Transverse colon (tissue), 4 donors: ENCODE results near the gene AHDC1. TPM values are rescaled to one million over a fixed set of nuclear protein-coding genes. Genes with fewer than 3 reads are reported as not detected.

ENCODE experiments used
- DNase-seq: peaks from one replicate; pipeline ENCODE4 v3.0.0-alpha.2; 2019
- H3K27ac ChIP-seq, 4 donors: fragments of 200-600 bp; sonication (generic); 2 replicates each; pipeline ENCODE4 v1.5.1; 2016 to 2018; ENCODE audit warnings: inconsistent platforms in 4 of 4
- H3K27me3 ChIP-seq: fragments of 200-600 bp; sonication (generic); 2 replicates; pipeline ENCODE4 v1.5.1; 2017; ENCODE audit warnings: inconsistent platforms
- H3K36me3 ChIP-seq, 4 donors: fragments of 200-600 bp; sonication (generic); 2 replicates each; pipeline ENCODE4 v1.5.1; 2017 to 2019; ENCODE audit warnings: inconsistent platforms in 4 of 4
- H3K4me1 ChIP-seq, 4 donors: fragments of 200-600 bp; sonication (generic); 2 replicates each; pipeline ENCODE4 v1.5.1; 2017 to 2020; ENCODE audit warnings: inconsistent platforms in 4 of 4
- H3K4me3 ChIP-seq, 4 donors: fragments of 200-600 bp; sonication (generic); 1 replicate in 1 of 4; 2 replicates in 3 of 4; pipeline versions ENCODE4 v1.5.1 to v1.6.1; 2017 to 2019; ENCODE audit warnings: inconsistent platforms in 4 of 4
- H3K9me3 ChIP-seq, 2 donors: fragments of 200-600 bp; sonication (generic); 2 replicates each; pipeline ENCODE4 v1.5.1; 2017 to 2019; ENCODE audit warnings: inconsistent platforms in 2 of 2
- EP300 ChIP-seq: sonication (generic); formaldehyde crosslinking; IDR thresholded peaks from one replicate; pipeline ENCODE4 v1.6.1; 2017; ENCODE audit warnings: antibody characterized with exemption, low read depth
- POLR2A ChIP-seq: fragments of 450-650 bp; IDR thresholded peaks from one replicate; pipeline ENCODE4 v1.6.1; 2016; ENCODE audit warnings: antibody characterized with exemption, mild to moderate bottlenecking, moderate library complexity
- POLR2AphosphoS5 ChIP-seq, 3 donors: sonication (generic); formaldehyde crosslinking; IDR thresholded peaks; one replicate each; pipeline ENCODE4 v1.6.1; 2016; ENCODE audit warnings: antibody characterized with exemption in 3 of 3
- whole genome bisulfite sequencing, 2 donors: methylation state at CpG; one replicate each; pipeline ENCODE4 v1.1.5; 2018; ENCODE audit warnings: low coverage in 1 of 2; 5-methylcytosine and 5-hydroxymethylcytosine counted together
- in situ Hi-C, 4 donors: fragments of 200-750 bp; cut with MboI; loops; one replicate each; pipeline versions ENCODE4 v1.15.0 to v1.15.1; 2017; ENCODE audit warnings: low sequenced_read_pairs in 3 of 4, low pct_ligation_motif_present in 1 of 4, low pct_unique_long_range_greater_than_20kb in 1 of 4
- intact Hi-C: fragments of 100-400 bp; cut with DNase I; formaldehyde crosslinking; loops from one replicate; pipeline ENCODE4 v1.15.1; 2023; ENCODE audit warnings: low total_unique reads
- total RNA-seq, 4 donors: library from RNA; depleted of rRNA; stranded (reverse); fragments of >200 nt; gene quantifications; one replicate each; pipeline ENCODE4 v1.1.0, GENCODE V29; 2016
- TF ChIP-seq, protein P1 (sequence below), 5 experiments: fragments of 200-600 bp in 3 of 5; fragments of 450-650 bp in 2 of 5; sonication (generic) in 3 of 5; IDR thresholded peaks; 1 replicate in 2 of 5; 2 replicates in 3 of 5; pipeline ENCODE4 v1.5.1; 2016 to 2017; ENCODE audit warnings: antibody characterized with exemption in 5 of 5, inconsistent platforms in 3 of 5, mild to moderate bottlenecking in 2 of 5, moderate library complexity in 1 of 5

Gene AHDC1
- total RNA-seq, 4 donors from 2014 or later = 11.7 to 34.4 (median 21.3) TPM

DNA sequence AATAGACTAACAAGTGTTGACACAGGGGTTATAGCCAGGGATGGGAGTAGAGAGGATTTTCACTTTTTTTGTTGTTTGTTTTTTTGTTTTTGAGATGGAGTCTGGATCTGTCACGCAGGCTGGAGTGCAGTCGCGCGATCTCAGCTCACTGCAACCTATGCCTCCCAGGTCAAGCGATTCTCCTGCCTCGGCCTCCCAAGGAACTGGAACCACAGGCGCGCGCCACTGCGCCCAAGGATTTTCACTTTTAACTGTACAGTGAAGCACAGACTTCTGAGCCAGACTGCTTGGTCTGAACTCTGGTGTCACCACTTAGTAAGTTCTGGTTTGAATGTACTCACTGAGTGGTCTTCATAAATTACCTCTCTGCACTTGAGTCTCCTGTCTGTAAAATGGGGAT lies 73.8 kb downstream of the AHDC1 start:
- peak overlapping the region; percentile 86 to 98 (median 90) for H3K27ac ChIP-seq
- intact Hi-C loops = no loop called here
- WGBS, 2 donors = 94% methylated on average over 10 of the region's 10 CpGs; no CpG with 5 or more reads in 1 of the 2 donors

DNA sequence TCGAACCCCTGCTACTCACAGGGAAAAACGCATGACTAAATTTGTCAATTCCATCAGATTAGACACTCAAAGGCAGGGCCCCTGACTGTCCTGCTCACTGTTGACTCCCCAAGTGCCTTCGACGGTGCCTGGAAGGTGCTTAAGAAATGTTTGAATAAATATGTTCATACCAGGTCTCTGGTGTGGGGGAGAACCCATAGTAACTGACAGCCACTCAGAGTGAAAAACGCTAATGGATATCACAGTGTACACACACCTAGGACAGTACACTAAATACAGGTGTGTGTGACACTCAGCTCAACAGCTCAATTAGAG lies 74.3 kb downstream of the AHDC1 start:
- 67 to 94% methylated on average over 1 to 5 of the region's 5 CpGs for WGBS, 2 donors
- intact Hi-C loops = no loop called here
- Histone ChIP-seq H3K27me3 (no peaks in the 10 kb centered on the region), H3K4me1 (peaks cover 35 to 52% (median 43%) of the 10 kb centered on the region in 4 donors), H3K27ac (peak overlapping the region; percentile 86 to 98 (median 90)), H3K4me3 (no peak overlapping the region), H3K9me3 (no peaks in the 10 kb centered on the region), H3K36me3 (peaks cover 0 to 4% (median 0%) of the 10 kb centered on the region in 4 donors)
- no peak for DNase-seq
- in situ Hi-C loops = no loop called here
- TF ChIP-seq EP300 (no peak), POLR2AphosphoS5 (IDR thresholded peaks at IDR 0.05) (no peak), POLR2A (no peak)
- TF ChIP-seq, protein P1, sequence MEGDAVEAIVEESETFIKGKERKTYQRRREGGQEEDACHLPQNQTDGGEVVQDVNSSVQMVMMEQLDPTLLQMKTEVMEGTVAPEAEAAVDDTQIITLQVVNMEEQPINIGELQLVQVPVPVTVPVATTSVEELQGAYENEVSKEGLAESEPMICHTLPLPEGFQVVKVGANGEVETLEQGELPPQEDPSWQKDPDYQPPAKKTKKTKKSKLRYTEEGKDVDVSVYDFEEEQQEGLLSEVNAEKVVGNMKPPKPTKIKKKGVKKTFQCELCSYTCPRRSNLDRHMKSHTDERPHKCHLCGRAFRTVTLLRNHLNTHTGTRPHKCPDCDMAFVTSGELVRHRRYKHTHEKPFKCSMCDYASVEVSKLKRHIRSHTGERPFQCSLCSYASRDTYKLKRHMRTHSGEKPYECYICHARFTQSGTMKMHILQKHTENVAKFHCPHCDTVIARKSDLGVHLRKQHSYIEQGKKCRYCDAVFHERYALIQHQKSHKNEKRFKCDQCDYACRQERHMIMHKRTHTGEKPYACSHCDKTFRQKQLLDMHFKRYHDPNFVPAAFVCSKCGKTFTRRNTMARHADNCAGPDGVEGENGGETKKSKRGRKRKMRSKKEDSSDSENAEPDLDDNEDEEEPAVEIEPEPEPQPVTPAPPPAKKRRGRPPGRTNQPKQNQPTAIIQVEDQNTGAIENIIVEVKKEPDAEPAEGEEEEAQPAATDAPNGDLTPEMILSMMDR (IDR thresholded peaks at IDR 0.05) = no peak

More for the DNA sequence above, 73.8 kb downstream of the AHDC1 start:
- TF ChIP-seq POLR2A (no peak), POLR2AphosphoS5 (IDR thresholded peaks at IDR 0.05) (no peak), EP300 (no peak)
- TF ChIP-seq, protein P1 (IDR thresholded peaks at IDR 0.05) = no peak
- H3K4me1 ChIP-seq = peaks cover 31 to 50% (median 40%) of the 10 kb centered on the region in 4 donors
- in situ Hi-C loops = no loop called here
- H3K9me3 ChIP-seq = no peaks in the 10 kb centered on the region
- no peaks in the 10 kb centered on the region for H3K27me3 ChIP-seq
- H3K4me3 ChIP-seq = no peak overlapping the region
- no peak for DNase-seq
- peaks cover 0 to 4% (median 0%) of the 10 kb centered on the region in 4 donors for H3K36me3 ChIP-seq

DNA sequence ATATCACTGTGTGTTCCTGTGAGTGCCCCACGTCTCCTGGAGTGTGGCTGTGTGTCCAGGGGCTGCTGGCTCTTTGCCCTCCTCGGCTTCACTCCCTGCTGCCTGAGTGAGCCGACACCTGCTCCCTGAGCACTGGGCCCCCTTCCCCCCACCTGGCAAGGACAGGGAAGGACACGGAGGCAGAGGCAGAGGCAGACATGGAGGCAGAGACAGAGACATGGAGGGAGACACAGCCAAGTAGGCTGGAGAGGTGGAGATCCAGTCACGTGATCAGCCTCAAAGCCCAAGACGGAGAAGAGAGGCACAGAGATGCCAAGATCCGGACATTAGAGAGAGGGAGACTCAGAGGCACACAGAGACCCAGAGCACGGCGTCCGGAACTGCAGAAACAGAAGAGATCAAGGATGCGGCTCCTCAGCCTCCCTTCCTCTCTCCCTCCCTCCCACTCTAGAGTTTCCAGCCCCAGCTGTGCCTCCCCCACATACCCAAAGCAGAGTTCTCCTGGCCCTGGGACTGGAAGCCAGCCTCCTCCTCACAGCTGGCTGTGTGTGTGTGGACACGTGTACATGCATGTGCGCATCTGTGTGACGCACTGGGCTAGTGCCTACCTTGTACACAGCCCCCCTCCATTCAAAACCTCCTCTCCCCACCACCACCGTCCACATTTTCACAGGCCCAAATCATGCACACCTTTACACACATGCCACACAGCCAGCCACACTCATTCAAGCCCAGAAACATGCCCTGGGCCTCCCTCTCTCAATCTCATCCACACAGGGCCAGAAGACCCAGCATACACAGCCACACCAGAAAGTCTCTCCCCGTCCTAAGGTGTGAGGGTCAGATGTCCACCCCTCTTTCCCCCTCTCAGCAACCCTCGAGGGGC lies 74.9 kb downstream of the AHDC1 start:
- Histone ChIP-seq H3K27me3 (no peaks in the 10 kb centered on the region), H3K4me3 (peak overlapping the region in 3 of 4 donors; percentile 32 to 55 (median 50)), H3K36me3 (peaks cover 0 to 4% (median 0%) of the 10 kb centered on the region in 4 donors), H3K9me3 (no peaks in the 10 kb centered on the region), H3K27ac (peak overlapping the region; percentile 86 to 98 (median 90)), H3K4me1 (peaks cover 35 to 53% (median 44%) of the 10 kb centered on the region in 4 donors)
- WGBS, 2 donors = 19 to 45% methylated on average over 7 to 17 of the region's 17 CpGs
- intact Hi-C loops (no loop called here), in situ Hi-C loops (no loop called here)
- peak; percentile 49 for DNase-seq
- TF ChIP-seq POLR2A = no peak
- TF ChIP-seq POLR2AphosphoS5 (IDR thresholded peaks at IDR 0.05) = peak in 1 of 3 donors; percentile 10

DNA sequence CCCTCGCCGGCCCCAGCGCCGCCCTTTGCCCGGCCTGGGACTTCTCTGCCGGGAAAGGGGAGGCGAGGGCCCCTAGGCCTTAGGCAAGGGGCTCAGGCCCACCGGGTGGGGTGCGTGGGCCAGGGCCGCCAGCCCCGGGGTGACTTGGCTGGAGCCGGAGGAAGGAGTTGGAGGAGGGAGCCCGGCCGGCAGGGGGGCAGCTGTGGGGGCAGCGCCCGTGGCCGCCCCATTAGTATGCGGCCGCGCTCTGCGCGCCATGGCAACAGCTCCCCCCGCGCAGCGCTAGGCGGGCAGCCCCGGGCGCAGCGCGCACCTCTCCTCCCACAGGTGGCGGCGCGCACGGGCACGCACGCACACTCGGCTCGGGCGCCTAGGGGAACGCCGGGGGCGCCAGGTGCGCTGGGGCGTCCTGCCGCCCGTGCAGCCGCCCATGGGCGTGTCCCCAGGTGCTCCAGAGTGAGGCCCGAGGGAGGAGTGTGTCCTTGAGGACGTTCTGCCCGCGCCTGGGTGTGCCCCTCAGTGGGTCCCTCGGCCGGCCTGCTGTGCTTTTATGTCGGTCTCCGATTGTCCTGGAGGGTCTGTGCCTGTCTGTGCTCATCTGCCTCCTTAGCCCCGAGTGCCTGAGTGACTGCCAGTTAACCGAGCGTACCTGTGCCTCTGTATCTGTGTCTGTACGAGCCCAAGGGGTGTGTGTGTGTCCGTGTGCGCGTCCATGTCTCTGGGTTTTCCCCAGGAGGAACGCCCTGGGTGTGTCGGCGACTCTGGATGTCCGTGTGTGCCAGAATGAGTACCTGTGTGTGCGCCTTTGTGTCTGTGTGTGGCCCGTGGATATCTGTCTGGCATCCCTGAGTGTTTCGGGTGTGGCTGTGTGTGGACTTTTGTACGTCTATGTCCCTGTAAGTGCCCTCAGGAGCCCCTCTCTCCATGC lies 75.8 kb downstream of the AHDC1 start:
- peak overlapping the region; percentile 86 to 98 (median 90) for H3K27ac ChIP-seq
- no peaks in the 10 kb centered on the region for H3K27me3 ChIP-seq
- intact Hi-C loops = no loop called here
- in situ Hi-C loops = no loop called here
- no peaks in the 10 kb centered on the region for H3K9me3 ChIP-seq
- DNase-seq = peak; percentile 83
- 7% methylated on average over 41 of the region's 71 CpGs; no CpG with 5 or more reads in 1 of the 2 donors for whole genome bisulfite sequencing, 2 donors
- TF ChIP-seq EP300 (no peak), POLR2A (peak; percentile 64), POLR2AphosphoS5 (IDR thresholded peaks at IDR 0.05) (peak in 2 of 3 donors; percentile 55 to 64)
- TF ChIP-seq, protein P1 (IDR thresholded peaks at IDR 0.05) = peak in 1 of 5 experiments; percentile 32
- peaks cover 40 to 62% (median 52%) of the 10 kb centered on the region in 4 donors for H3K4me1 ChIP-seq
- H3K36me3 ChIP-seq = no peaks in the 10 kb centered on the region
- peak overlapping the region; percentile 32 to 55 (median 42) for H3K4me3 ChIP-seq
